Measurements from ENCODE around the gene CCDC81.

- no peak for TF ChIP-seq CTCF (conservative IDR thresholded peaks at IDR 0.05 in 1 of 2, IDR thresholded peaks at IDR 0.05 in 1 of 2; ENCODE audit: extremely low read depth in 1 of 2, insufficient read depth in 1 of 2, low read depth in 1 of 2, low read length in 2 of 2)
- no peak for TF ChIP-seq EZH2 (IDR thresholded peaks at IDR 0.05; ENCODE audit: borderline replicate concordance, low read length)
These were observed 12.1 kb downstream of the CCDC81 start for GRCh38 chr11:86386746-86387145.
